AG09319 (cell line): Measurements from ENCODE around the gene ABHD2.

Experiments
- DNase-seq: peaks from one replicate; pipeline ENCODE4 v3.0.0-alpha.2; 2010; ENCODE audit warnings: low read depth; ENCODE audit errors: extremely low read depth
- CTCF ChIP-seq: IDR thresholded peaks from 2 replicates; pipeline ENCODE4 v1.5.1; 2011; ENCODE audit warnings: low read depth, mild to moderate bottlenecking, inconsistent platforms, low read length, moderate library complexity

The ABHD2 gene

GRCh38 chr15:89174476-89174875 lies 86.2 kb downstream of the ABHD2 start:
- no peak for DNase-seq
- no peak for TF ChIP-seq CTCF

- TF ChIP-seq CTCF, result no peak
- no peak for DNase-seq
Measured at GRCh38 chr15:89175617-89176191, 87.4 kb downstream of the ABHD2 start.

- DNase-seq, result no peak
- TF ChIP-seq CTCF, result no peak
Measured at GRCh38 chr15:89177116-89177515, 88.9 kb downstream of the ABHD2 start.

GRCh38 chr15:89177633-89178306 lies 89.5 kb downstream of the ABHD2 start:
- DNase-seq, result peak; percentile 54
- TF ChIP-seq CTCF, result peak; percentile 91

- DNase-seq, result no peak
- no peak for TF ChIP-seq CTCF
Measured at GRCh38 chr15:89178307-89178977, 90.2 kb downstream of the ABHD2 start.

- DNase-seq, result no peak
- TF ChIP-seq CTCF, result no peak
Measured at GRCh38 chr15:89179966-89180875, 92.0 kb downstream of the ABHD2 start.
